Dedifferentiated amniotic fluid mesenchymal stem cell (primary cell): ENCODE data around the gene DNM2.
"Not testable (repeated sequence)": the region's sequence is repeated elsewhere in the genome, so short reads cannot be mapped to it uniquely, and the experiment has no call there.

Source experiments
- DNase-seq: peaks from one replicate; pipeline ENCODE4 v3.0.0-alpha.2; 2016; ENCODE audit errors: extremely low spot score

The DNM2 gene

GRCh38 chr19:10725415-10725814, 7.5 kb downstream of the DNM2 start:
- no peak for DNase-seq

GRCh38 chr19:10726268-10726667, 8.4 kb downstream of the DNM2 start:
- no peak for DNase-seq

- no peak for DNase-seq
These were observed 9.9 kb downstream of the DNM2 start for GRCh38 chr19:10727685-10728201.

- DNase-seq = no peak
These were observed 11.5 kb downstream of the DNM2 start for GRCh38 chr19:10729411-10729810.

GRCh38 chr19:10730932-10731331, 13.1 kb downstream of the DNM2 start:
- DNase-seq = no peak

- DNase-seq = no peak
These were observed 17.9 kb downstream of the DNM2 start for GRCh38 chr19:10735741-10736140.

DNA sequence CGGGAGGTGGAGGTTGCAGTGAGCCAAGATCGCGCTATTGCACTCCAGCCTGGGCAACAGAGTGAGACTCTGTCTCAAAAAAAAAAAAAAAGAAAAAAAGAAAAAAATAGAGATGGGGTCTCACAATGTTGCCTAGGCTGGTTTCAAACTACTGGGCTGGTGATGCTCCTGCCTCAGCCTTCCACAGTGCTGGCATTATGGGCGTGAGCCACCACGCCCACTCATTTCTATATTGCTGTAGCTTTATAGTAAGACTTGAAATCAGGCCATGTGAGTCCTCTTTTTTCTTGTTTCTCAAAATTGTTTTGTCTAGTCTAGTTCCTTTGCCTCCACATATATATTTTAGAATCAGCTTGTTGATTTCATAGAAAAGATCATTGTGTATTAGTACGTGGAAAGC, 18.3 kb downstream of the DNM2 start:
- DNase-seq = no peak

- DNase-seq = no peak
These were observed 19.2 kb downstream of the DNM2 start for GRCh38 chr19:10736916-10737551.

GRCh38 chr19:10737722-10738121, 19.8 kb downstream of the DNM2 start:
- DNase-seq = no peak

DNA sequence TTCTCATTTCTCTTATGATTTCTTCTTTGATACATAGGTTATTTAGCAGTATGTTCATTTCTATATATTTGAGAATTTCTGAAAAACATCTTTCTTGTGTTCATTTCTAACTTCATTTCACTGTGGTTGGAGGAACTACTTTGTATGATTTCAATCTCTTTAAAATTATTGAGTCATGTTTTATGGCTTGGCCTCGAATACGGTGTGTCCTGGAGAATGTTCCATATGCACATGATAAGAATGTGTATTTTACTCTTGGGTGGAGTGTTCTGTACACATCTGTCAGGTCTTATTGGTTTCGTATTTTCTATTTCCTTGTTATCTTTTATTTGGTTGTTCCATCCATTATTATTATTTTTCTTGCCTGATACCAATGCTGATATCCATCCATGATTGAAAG, 22.9 kb downstream of the DNM2 start:
- no peak for DNase-seq

GRCh38 chr19:10742476-10742875, 24.6 kb downstream of the DNM2 start:
- DNase-seq = no peak

DNA sequence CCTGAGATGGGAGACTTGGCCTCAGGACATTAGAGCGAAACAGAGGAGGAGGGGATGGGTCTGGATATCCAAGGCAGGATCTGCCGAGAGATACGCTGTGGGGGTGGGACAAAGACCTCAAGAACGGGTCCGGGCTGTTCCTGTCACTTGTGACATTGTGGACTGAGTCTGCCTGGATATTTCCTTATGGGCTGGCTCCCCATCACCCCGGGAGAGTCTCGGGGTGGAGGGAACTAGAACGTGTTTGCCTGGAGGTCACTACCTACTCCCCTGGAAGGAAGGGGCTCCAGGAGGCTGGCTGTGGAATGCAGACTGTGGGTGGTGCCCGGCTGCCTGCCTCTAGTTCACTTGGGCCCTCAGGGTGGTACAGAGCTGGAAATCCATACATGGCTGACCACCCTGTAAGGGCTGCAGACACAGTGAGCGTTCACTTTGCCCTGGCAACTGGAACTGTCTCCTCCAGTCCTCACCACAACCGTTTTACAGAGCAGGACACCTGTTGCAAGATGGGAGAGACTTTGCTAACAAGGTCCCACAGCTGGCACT, 26.4 kb downstream of the DNM2 start:
- DNase-seq = no peak

DNA sequence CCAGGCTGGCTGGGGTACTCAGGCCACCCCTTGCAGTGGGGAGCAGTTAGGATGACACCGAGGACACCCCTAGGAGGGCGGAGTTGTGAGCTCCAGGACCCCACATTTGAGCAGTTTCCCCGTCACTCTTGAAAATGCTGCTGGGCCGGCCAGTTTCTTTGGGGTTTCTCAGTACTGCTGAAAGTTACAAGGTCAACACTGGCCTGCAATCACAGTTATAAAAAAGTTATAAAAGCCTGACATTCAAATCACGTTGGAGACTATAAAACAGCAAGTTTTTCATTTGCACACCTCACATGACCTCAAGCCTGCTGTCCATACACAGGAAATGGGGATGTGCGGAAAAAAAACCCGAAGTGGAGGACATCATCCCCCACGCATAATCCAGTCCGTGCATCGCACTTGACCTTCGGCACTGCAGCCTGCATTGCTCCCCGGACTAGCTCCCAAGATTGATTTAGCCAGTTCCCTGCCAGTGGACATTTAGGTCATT, 27.0 kb downstream of the DNM2 start:
- DNase-seq = no peak

- not testable (repeated sequence) for DNase-seq
These were observed 28.6 kb downstream of the DNM2 start for GRCh38 chr19:10746437-10746836.

DNA sequence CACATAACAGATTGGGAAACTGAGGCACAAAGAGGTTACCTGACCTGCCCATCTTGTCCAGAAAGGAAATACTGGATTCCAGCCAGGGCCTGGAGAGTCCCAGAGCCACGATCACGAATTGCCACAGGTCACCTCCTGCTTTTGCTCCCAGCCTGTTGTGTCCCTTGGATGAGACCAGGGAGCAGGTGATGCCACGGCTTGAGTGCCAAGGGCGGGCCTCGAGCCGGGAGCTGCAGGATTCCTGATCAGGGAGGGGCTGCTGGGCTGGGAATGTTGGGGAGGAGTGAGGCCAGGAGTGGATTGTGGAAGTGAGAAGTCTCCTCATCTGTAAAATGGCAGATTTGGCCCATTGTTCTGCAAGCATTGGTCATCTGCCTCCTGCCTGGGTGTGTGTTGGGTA, 29.4 kb downstream of the DNM2 start:
- no peak for DNase-seq

GRCh38 chr19:10747674-10748073, 29.8 kb downstream of the DNM2 start:
- DNase-seq = no peak

DNA sequence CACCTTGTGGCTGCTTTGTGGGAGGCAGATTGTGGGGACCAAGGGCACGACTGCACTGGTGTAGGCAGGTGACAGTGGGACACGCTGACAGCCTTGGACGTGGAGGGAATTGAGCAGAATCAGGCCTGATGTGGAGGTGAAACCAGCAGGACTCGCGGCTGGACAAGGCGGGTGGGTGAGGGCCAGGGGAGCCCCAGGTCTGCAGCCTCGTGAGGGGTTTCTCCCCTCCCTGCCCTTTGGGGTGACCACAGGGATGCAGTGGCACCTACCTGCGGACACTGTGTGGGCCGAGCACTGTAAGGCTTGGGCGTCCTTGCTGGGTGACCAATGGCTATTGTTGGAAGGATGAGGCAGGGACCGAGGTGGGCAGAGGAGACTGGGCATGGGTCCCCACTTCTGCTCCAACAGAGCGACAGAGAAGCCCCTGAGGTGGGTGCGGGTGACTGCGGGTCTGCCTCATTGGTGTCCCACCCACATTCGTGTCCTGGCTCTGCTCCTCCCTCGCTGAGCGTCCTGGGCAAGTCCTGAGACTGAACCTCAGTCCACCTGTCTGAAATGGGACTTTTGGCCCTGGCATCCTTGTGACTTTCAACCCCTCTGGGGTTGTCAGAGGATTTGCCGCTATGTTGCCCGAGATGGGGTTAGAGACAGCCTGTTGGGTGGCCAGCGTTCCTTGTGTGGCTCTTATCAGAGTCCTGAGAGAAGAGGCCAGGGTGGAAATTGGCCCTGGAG, 30.5 kb downstream of the DNM2 start:
- DNase-seq = no peak

- no peak for DNase-seq
These were observed 31.1 kb downstream of the DNM2 start for GRCh38 chr19:10748927-10749434.

- no peak for DNase-seq
These were observed 31.8 kb downstream of the DNM2 start for GRCh38 chr19:10749435-10750384.

GRCh38 chr19:10751109-10751953, 33.5 kb downstream of the DNM2 start:
- DNase-seq = no peak
